Measurements from ENCODE around the gene MRPS23.

DNA sequence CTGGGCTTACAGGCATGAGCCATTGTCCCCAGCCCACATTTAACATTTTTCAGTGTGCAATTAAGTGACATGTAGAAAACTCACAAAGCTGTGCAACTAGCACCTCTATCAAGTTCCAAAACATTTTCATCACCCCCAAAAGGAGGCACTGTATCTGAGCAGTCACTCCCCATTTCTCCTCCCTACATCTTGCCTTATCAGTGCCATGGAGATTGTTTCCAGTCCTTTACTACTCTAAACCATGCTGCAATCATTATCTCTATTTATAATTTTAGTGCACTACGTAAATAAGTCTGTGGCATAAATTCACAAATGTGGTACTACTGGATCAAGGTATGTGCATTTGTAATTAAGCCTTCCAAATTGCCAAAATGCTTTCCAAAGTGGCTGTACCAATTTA, 7.6 kb downstream of the MRPS23 start:
- TF ChIP-seq, protein P1, sequence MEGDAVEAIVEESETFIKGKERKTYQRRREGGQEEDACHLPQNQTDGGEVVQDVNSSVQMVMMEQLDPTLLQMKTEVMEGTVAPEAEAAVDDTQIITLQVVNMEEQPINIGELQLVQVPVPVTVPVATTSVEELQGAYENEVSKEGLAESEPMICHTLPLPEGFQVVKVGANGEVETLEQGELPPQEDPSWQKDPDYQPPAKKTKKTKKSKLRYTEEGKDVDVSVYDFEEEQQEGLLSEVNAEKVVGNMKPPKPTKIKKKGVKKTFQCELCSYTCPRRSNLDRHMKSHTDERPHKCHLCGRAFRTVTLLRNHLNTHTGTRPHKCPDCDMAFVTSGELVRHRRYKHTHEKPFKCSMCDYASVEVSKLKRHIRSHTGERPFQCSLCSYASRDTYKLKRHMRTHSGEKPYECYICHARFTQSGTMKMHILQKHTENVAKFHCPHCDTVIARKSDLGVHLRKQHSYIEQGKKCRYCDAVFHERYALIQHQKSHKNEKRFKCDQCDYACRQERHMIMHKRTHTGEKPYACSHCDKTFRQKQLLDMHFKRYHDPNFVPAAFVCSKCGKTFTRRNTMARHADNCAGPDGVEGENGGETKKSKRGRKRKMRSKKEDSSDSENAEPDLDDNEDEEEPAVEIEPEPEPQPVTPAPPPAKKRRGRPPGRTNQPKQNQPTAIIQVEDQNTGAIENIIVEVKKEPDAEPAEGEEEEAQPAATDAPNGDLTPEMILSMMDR (conservative IDR thresholded peaks at IDR 0.05; ENCODE audit: low read depth, low read length) = no peak
- TF ChIP-seq POLR2A (IDR thresholded peaks at IDR 0.05; ENCODE audit: low read depth, low read length) (no peak), SMC3 (IDR thresholded peaks at IDR 0.05; ENCODE audit: low read depth, low read length) (no peak), RFX5 (IDR thresholded peaks at IDR 0.05; ENCODE audit: low read depth, low read length) (no peak)

All from IMR-90 (cell line).